IMR-90 (cell line): ENCODE results near the gene SERTAD4. TPM values are rescaled to one million over a fixed set of nuclear protein-coding genes. Genes with fewer than 3 reads are reported as not detected.

Experiments
- ATAC-seq: fragments of 200-7000 bp; cut with Tn5 transposase; 2 replicates; pipeline ENCODE4 v1.9.1; 2020; ENCODE audit warnings: low read depth, mild to moderate bottlenecking, moderate library complexity
- BruUV-seq: library from RNA; stranded (reverse); fragments of 400-500 nt; replicated peaks from 2 replicates; lab custom pipeline; 2021; lab: Mats Ljungman, UMichigan
- CTCF ChIA-PET: fragments of 300-600 bp; formaldehyde crosslinking; extraction: SDS; loops from one replicate; lab custom pipeline; 2021; ENCODE audit warnings: antibody characterized with exemption; lab: Yijun Ruan, JAX
- POLR2A ChIA-PET: fragments of 300-600 bp; sonication (Branson Sonifier 250); formaldehyde crosslinking; loops from one replicate; lab custom pipeline; 2022; ENCODE audit warnings: antibody characterized with exemption; ENCODE audit not compliant: unreplicated experiment; lab: Charles Lee
- DNase-seq: peaks from one replicate; pipeline ENCODE4 v3.0.0; 2013
- H2AFZ ChIP-seq: replicated peaks from 2 replicates; pipeline ENCODE3; 2013; ENCODE audit warnings: low read length, mild to moderate bottlenecking; ENCODE audit not compliant: poor library complexity
- H2AK5ac ChIP-seq: 2 replicates; pipeline ENCODE4 v1.6.1; 2013; ENCODE audit warnings: low read depth, low read length, inconsistent platforms
- H2AK9ac ChIP-seq: replicated peaks from 2 replicates; pipeline ENCODE3; 2013; ENCODE audit warnings: mild to moderate bottlenecking, low read depth, low read length, moderate library complexity; ENCODE audit not compliant: poor library complexity
- H2BK120ac ChIP-seq: 2 replicates; pipeline ENCODE4 v1.6.1; 2013; ENCODE audit warnings: low read depth, low read length, inconsistent platforms
- H2BK15ac ChIP-seq: 3 replicates; pipeline ENCODE4 v1.6.1; 2013; ENCODE audit warnings: low read depth, low read length, inconsistent platforms
- H2BK20ac ChIP-seq: 2 replicates; pipeline ENCODE4 v1.6.1; 2013; ENCODE audit warnings: low read depth, mild to moderate bottlenecking, inconsistent platforms, low read length, moderate library complexity
- H2BK5ac ChIP-seq: 2 replicates; pipeline ENCODE4 v1.6.1; 2013; ENCODE audit warnings: mild to moderate bottlenecking, low read depth, low read length, inconsistent platforms; ENCODE audit not compliant: poor library complexity, severe bottlenecking
- H3K14ac ChIP-seq: replicated peaks from 2 replicates; pipeline ENCODE4 v1.6.1; 2013; ENCODE audit warnings: low read depth, low read length, inconsistent platforms
- H3K18ac ChIP-seq: 2 replicates; pipeline ENCODE4 v1.6.1; 2013; ENCODE audit warnings: low read depth, low read length, control low read depth
- H3K23ac ChIP-seq: 2 replicates; pipeline ENCODE4 v1.6.1; 2013; ENCODE audit warnings: low read depth, low read length, inconsistent platforms
- H3K27ac ChIP-seq: 2 replicates; pipeline ENCODE4 v1.5.1; 2013; ENCODE audit warnings: mild to moderate bottlenecking, control low read depth, low read length; ENCODE audit not compliant: insufficient read depth
- H3K27me3 ChIP-seq: 2 replicates; pipeline ENCODE4 v1.6.1; 2013; ENCODE audit warnings: low read length; ENCODE audit not compliant: control insufficient read depth, insufficient read depth
- H3K36me3 ChIP-seq: 2 replicates; pipeline ENCODE4 v1.6.1; 2013; ENCODE audit warnings: low read length, mixed read lengths; ENCODE audit not compliant: control insufficient read depth, insufficient read depth
- H3K4ac ChIP-seq: 2 replicates; pipeline ENCODE4 v1.6.1; 2013; ENCODE audit warnings: low read depth, low read length, inconsistent platforms
- H3K4me1 ChIP-seq: 2 replicates; pipeline ENCODE4 v1.6.1; 2013; ENCODE audit warnings: low read length, mixed read lengths; ENCODE audit not compliant: control insufficient read depth, insufficient read depth
- H3K4me2 ChIP-seq: 2 replicates; pipeline ENCODE4 v1.6.1; 2013; ENCODE audit warnings: low read depth, mild to moderate bottlenecking, control low read depth, low read length, moderate library complexity
- H3K4me3 ChIP-seq: 2 replicates; pipeline ENCODE4 v1.5.1; 2013; ENCODE audit warnings: low read depth, mild to moderate bottlenecking, control low read depth, low read length, moderate library complexity; ENCODE audit not compliant: insufficient read depth
- H3K56ac ChIP-seq: 2 replicates; pipeline ENCODE4 v1.6.1; 2013; ENCODE audit warnings: low read length, inconsistent platforms; ENCODE audit not compliant: insufficient read depth; ENCODE audit errors: extremely low read depth
- H3K79me1 ChIP-seq, 2 experiments: 2 replicates each; pipeline ENCODE4 v1.6.1; 2013; ENCODE audit warnings: low read length in 2 of 2, inconsistent platforms in 1 of 2, low read depth in 1 of 2
- H3K9ac ChIP-seq: 2 replicates; pipeline ENCODE4 v1.6.1; 2013; ENCODE audit warnings: low read depth, low read length, control low read depth
- H3K9me1 ChIP-seq: 2 replicates; pipeline ENCODE4 v1.6.1; 2013; ENCODE audit warnings: low read length, inconsistent platforms; ENCODE audit not compliant: insufficient read depth
- H3K9me3 ChIP-seq: 2 replicates; pipeline ENCODE4 v1.6.1; 2013; ENCODE audit warnings: low read length; ENCODE audit not compliant: control insufficient read depth, insufficient read depth
- H4K20me1 ChIP-seq: 2 replicates; pipeline ENCODE4 v1.6.1; 2013; ENCODE audit warnings: low read length, inconsistent platforms; ENCODE audit not compliant: insufficient read depth
- H4K5ac ChIP-seq: 2 replicates; pipeline ENCODE4 v1.6.1; 2013; ENCODE audit warnings: mild to moderate bottlenecking, low read depth, low read length, control low read depth
- H4K8ac ChIP-seq, 2 experiments: 2 replicates each; pipeline ENCODE4 v1.6.1; 2013; ENCODE audit warnings: low read depth in 2 of 2, low read length in 2 of 2, control low read depth in 1 of 2, inconsistent platforms in 1 of 2
- H4K91ac ChIP-seq: 2 replicates; pipeline ENCODE4 v1.6.1; 2013; ENCODE audit warnings: low read depth, low read length, inconsistent platforms; ENCODE audit not compliant: insufficient read depth
- MAZ ChIP-seq: IDR thresholded peaks from 2 replicates; pipeline ENCODE4 v1.6.1; 2012; ENCODE audit warnings: low read depth, mild to moderate bottlenecking, low read length, improper control_type of control experiment, moderate library complexity, borderline replicate concordance
- NFE2L2 ChIP-seq: fragments of 150-350 bp; IDR thresholded peaks from 2 replicates; pipeline ENCODE4 v1.6.1; 2016; ENCODE audit warnings: low read depth, mild to moderate bottlenecking, low read length
- POLR2A ChIP-seq: IDR thresholded peaks from 2 replicates; pipeline ENCODE4 v1.6.1; 2012; ENCODE audit warnings: mild to moderate bottlenecking, low read depth, low read length
- RCOR1 ChIP-seq: IDR thresholded peaks from 2 replicates; pipeline ENCODE4 v1.6.1; 2012; ENCODE audit warnings: mild to moderate bottlenecking, low read length, improper control_type of control experiment; ENCODE audit not compliant: insufficient replicate concordance
- RFX5 ChIP-seq: IDR thresholded peaks from 2 replicates; pipeline ENCODE4 v1.8.0; 2012; ENCODE audit warnings: low read depth, mild to moderate bottlenecking, low read length, moderate library complexity
- WGBS, 2 experiments: methylation state at CpG; one replicate each; pipeline versions ENCODE4 v1.1.5 to v1.1.7; 2013; ENCODE audit warnings: missing lambda C conversion rate in 2 of 2; ENCODE audit not compliant: insufficient read length in 1 of 2; ENCODE audit errors: extremely low coverage in 2 of 2; 5-methylcytosine and 5-hydroxymethylcytosine counted together
- dilution Hi-C: fragments of 300-500 bp; cut with HindIII; formaldehyde crosslinking; loops from one replicate; pipeline ENCODE4 v1.14.3; 2018; ENCODE audit warnings: low sequenced_read_pairs; ENCODE audit not compliant: unreplicated experiment
- in situ Hi-C: fragments of 300-500 bp; cut with MboI; formaldehyde crosslinking; loops from 3 replicates; pipeline ENCODE4 v1.14.3; 2019; ENCODE audit warnings: low sequenced_read_pairs, inconsistent platforms, mixed read lengths
- intact Hi-C: fragments of 100-400 bp; cut with micrococcal nuclease; formaldehyde crosslinking; loops from 2 replicates; pipeline ENCODE4 v1.10.0; 2022
- polyA plus RNA-seq, 3 experiments: library from polyadenylated mRNA; depleted of rRNA; stranded (reverse); fragments of >200 nt; gene quantifications; 2 replicates each; pipeline ENCODE4 v1.2.3, GENCODE V29; 2012; ENCODE audit warnings: low replicate concordance in 1 of 3
- total RNA-seq: library from RNA; depleted of rRNA; stranded (reverse); fragments of >200 nt; gene quantifications from 2 replicates; pipeline ENCODE4 v1.2.3, GENCODE V29; 2012

Gene SERTAD4
- total and polyA plus RNA-seq, 2 of the 4 experiments (the other 2 are of a cell fraction) = under 0.01 to 0.22 TPM

DNA sequence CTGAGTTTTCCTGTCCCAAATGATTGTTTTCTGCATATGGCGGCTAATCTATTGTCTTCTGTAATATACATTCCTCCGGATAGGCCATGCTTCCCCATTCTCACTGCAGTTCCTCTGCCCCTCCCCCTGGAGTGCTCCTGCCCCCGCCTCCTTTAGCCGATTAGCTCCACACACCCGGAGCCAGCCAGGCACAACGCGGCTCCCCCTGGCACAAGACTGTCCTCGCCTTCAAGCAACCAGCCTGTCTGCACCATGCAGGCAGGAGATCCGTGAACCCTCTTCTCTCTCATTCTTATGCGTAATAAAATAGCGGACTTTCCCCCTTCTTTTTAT lies 18.0 kb downstream of the SERTAD4 start:
- Histone ChIP-seq H4K91ac (no peak overlapping the region), H3K79me1 (no peaks in the 10 kb centered on the region), H3K9ac (no peak overlapping the region), H4K20me1 (no peaks in the 10 kb centered on the region), H2BK20ac (no peak overlapping the region), H3K4me1 (no peaks in the 10 kb centered on the region), H3K9me1 (no peaks in the 10 kb centered on the region; the same call in 1 of the 2 replicates), H3K9me3 (no peaks in the 10 kb centered on the region), H3K36me3 (no peaks in the 10 kb centered on the region; the same call in 1 of the 2 replicates), H3K23ac (no peak overlapping the region), H2AK5ac (no peak overlapping the region), H4K5ac (no peak overlapping the region), H2BK15ac (no peak overlapping the region), H3K4ac (no peak overlapping the region), H4K8ac (no peak overlapping the region), H3K14ac (no peak overlapping the region), H3K27me3 (peaks cover 60% of the 10 kb centered on the region), H2AK9ac (no peak overlapping the region), H2BK5ac (no peak overlapping the region), H3K56ac (no peak overlapping the region), H3K18ac (no peak overlapping the region), H3K4me3 (no peak overlapping the region), H2AFZ (peak overlapping the region; percentile 40), H3K4me2 (no peak overlapping the region; the same call in 1 of the 2 replicates), H3K27ac (no peak overlapping the region), H2BK120ac (no peak overlapping the region)
- intact Hi-C loops = no loop called here
- CTCF ChIA-PET = no interaction called here
- ATAC-seq (no peak), DNase-seq (no peak)
- POLR2A ChIA-PET = interaction anchor here (0.6 kb wide), 1 partner anchor 44 kb away, joined by 3 read pairs; no protein-coding TSS in a partner anchor
- no peak for TF ChIP-seq RFX5
- no peak for TF ChIP-seq POLR2A
- no peak for TF ChIP-seq RCOR1
- no peak for TF ChIP-seq NFE2L2
- no peak for TF ChIP-seq MAZ
- WGBS, 2 experiments = 50% methylated on average over 1 of the region's 11 CpGs; no CpG with 5 or more reads in 1 of the 2 experiments
- dilution Hi-C loops = no loop called here
- BruUV-seq = no TSS peak
- in situ Hi-C loops = no loop called here
